ENCODE results near the gene CSF3.

Gene CSF3, protein sequence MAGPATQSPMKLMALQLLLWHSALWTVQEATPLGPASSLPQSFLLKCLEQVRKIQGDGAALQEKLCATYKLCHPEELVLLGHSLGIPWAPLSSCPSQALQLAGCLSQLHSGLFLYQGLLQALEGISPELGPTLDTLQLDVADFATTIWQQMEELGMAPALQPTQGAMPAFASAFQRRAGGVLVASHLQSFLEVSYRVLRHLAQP

DNA sequence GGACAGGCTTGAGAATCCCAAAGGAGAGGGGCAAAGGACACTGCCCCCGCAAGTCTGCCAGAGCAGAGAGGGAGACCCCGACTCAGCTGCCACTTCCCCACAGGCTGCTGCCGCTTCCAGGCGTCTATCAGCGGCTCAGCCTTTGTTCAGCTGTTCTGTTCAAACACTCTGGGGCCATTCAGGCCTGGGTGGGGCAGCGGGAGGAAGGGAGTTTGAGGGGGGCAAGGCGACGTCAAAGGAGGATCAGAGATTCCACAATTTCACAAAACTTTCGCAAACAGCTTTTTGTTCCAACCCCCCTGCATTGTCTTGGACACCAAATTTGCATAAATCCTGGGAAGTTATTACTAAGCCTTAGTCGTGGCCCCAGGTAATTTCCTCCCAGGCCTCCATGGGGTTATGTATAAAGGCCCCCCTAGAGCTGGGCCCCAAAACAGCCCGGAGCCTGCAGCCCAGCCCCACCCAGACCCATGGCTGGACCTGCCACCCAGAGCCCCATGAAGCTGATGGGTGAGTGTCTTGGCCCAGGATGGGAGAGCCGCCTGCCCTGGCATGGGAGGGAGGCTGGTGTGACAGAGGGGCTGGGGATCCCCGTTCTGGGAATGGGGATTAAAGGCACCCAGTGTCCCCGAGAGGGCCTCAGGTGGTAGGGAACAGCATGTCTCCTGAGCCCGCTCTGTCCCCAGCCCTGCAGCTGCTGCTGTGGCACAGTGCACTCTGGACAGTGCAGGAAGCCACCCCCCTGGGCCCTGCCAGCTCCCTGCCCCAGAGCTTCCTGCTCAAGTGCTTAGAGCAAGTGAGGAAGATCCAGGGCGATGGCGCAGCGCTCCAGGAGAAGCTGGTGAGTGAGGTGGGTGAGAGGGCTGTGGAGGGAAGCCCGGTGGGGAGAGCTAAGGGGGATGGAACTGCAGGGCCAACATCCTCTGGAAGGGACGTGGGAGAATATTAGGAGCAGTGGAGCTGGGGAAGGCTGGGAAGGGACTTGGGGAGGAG is at the start of gene CSF3:
TSS of gene CSF3 (plus strand) at position 436 of the 993 bp plus-strand sequence. CDS start at position 471, 35 bp downstream.
- DNase-seq: no peak

GRCh38 chr17:39966771-39967170 is 48.5 kb upstream of the CSF3 start:
- DNase-seq: no peak

DNA sequence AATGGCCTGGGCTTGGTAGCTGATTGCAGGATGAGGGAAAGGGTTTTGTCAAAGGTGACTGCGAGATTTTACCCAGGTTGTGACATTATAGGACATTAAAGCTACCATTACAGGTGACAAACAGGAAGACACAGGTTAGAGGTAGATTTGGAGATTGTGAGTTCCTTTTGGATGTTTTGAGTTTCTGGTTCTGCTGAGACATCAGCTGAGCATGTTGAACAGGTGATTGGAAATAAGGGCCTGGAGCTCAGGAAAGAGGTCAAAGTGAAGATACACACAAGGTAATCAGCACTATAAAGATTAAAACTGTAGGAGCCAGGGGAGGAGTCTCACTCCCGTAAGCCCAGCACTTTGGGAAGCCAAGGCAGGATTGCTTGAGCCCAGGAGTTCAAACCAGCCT is 46.5 kb upstream of the CSF3 start:
- no peak for DNase-seq

DNA sequence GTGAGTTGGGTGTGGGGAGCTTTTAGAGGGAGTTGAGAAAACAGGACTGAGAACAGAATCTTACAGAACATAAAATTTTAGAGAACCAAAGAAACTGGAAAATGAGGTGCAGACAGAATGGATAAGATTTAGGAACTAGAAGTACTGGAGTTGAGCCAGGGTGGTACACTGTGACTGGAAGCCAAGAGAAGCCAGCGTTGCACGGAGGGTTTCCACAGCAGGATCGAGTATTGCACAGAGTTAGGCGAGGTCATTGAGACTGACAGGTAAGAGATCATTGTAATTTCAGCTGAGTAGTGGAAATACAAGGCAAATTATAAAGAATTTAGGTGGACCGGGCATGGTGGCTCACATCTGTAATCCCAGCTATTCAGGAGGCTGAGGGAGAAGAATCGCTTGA is 45.9 kb upstream of the CSF3 start:
- no peak for DNase-seq

GRCh38 chr17:39970157-39970692 is 45.0 kb upstream of the CSF3 start:
- no peak for DNase-seq

- no peak for DNase-seq
These were observed 44.1 kb upstream of the CSF3 start for GRCh38 chr17:39971076-39971603.

GRCh38 chr17:39972271-39972670 is 43.0 kb upstream of the CSF3 start:
- DNase-seq: no peak

- DNase-seq: no peak
These were observed 41.7 kb upstream of the CSF3 start for GRCh38 chr17:39973496-39973895.

DNA sequence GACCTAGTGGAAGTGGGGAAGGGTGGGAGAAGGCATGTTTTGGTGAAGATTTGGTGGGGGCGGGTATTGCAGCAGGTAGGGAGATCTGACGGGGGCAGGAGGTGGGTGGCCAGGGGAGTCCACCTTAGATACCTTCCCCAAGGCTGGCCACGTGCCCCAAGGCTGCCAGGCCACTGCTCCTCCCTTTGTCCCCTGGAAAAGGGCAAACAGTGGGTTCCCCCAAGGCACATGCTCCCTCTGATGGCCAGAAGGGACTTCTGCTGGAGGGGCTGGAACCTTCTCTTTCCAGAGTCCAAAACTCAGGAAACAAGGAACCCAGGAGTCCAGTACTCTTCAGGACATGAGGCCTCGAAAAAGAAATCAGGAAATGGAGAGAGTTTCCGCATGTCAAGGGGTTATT is 40.8 kb upstream of the CSF3 start:
- no peak for DNase-seq

GRCh38 chr17:39975801-39976200 is 39.4 kb upstream of the CSF3 start:
- no peak for DNase-seq

- no peak for DNase-seq
These were observed 36.1 kb upstream of the CSF3 start for GRCh38 chr17:39979016-39979670.

- DNase-seq: peak; percentile 6
These were observed 35.3 kb upstream of the CSF3 start for GRCh38 chr17:39979893-39980350.

GRCh38 chr17:39980351-39981206 is 34.7 kb upstream of the CSF3 start, which contains the start of gene PSMD3:
PSMD3 (plus strand) TSS chr17:39980807; CDS start chr17:39980971, 164 bp downstream.
- peak; percentile 100 for DNase-seq

- no peak for DNase-seq
These were observed 34.0 kb upstream of the CSF3 start for GRCh38 chr17:39981207-39981741.

- no peak for DNase-seq
These were observed 33.4 kb upstream of the CSF3 start for GRCh38 chr17:39981766-39982375.

GRCh38 chr17:39988206-39988810 is 26.9 kb upstream of the CSF3 start:
- DNase-seq: no peak

DNA sequence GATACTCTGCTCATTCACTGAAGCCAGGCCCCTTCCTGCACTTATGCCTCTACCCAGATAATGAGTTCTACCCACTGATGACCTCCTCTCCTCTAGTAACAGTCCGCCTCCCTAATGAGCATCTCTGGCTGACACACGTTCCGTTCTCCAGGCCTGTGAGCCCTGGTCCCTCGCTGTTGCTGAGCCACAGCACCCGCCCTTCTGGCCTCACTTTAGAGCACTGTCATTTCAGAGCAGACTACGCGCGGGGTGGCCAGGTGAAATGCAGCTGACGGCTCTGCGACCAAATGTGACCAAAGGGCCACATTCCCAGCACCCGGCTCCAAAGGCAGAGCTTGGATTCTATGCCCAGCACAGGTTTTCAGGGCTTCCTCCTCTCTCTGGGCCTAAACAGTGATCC is 20.8 kb upstream of the CSF3 start:
- DNase-seq: no peak

GRCh38 chr17:39995438-39995837 is 19.8 kb upstream of the CSF3 start:
- DNase-seq: no peak

GRCh38 chr17:39996162-39996561 is 19.1 kb upstream of the CSF3 start:
- DNase-seq: no peak

DNA sequence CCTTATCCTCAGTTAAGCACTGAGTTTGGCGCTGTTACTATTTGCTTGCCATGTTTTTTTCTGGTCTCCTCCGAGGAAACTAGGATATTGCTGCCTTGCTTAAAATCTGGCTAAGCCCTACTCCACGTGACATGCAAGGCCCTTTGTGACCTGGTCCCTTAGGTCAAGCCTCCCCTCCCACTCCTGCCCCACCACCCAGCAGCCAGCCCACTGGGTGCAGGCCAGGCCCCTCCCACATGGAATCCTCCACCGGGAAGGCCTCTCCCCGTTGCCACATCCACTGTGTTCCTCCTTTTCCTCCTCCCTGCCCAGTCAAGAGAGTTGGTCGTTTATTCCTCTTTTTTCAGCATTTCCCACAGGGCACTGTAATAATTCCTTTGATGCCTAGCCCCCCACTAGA is 18.4 kb upstream of the CSF3 start:
- no peak for DNase-seq

GRCh38 chr17:39997543-39997942 is 17.7 kb upstream of the CSF3 start:
- DNase-seq: no peak

Data from CD4-positive, alpha-beta T cell treated with Interleukin-4 for 4 hours (primary cell).